ENCODE measurements around the gene EFHC1.

- TF ChIP-seq POLR2AphosphoS5 (IDR thresholded peaks at IDR 0.05): no peak
- TF ChIP-seq, protein P1, sequence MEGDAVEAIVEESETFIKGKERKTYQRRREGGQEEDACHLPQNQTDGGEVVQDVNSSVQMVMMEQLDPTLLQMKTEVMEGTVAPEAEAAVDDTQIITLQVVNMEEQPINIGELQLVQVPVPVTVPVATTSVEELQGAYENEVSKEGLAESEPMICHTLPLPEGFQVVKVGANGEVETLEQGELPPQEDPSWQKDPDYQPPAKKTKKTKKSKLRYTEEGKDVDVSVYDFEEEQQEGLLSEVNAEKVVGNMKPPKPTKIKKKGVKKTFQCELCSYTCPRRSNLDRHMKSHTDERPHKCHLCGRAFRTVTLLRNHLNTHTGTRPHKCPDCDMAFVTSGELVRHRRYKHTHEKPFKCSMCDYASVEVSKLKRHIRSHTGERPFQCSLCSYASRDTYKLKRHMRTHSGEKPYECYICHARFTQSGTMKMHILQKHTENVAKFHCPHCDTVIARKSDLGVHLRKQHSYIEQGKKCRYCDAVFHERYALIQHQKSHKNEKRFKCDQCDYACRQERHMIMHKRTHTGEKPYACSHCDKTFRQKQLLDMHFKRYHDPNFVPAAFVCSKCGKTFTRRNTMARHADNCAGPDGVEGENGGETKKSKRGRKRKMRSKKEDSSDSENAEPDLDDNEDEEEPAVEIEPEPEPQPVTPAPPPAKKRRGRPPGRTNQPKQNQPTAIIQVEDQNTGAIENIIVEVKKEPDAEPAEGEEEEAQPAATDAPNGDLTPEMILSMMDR (IDR thresholded peaks at IDR 0.05): no peak
- no peak for TF ChIP-seq EP300 (IDR thresholded peaks at IDR 0.05)
- no peak for TF ChIP-seq POLR2A (IDR thresholded peaks at IDR 0.05)
Measured at GRCh38 chr6:52531834-52532233, 111.7 kb downstream of the EFHC1 start.
